ENCODE data around the gene PRKD3.

Gene PRKD3

DNA sequence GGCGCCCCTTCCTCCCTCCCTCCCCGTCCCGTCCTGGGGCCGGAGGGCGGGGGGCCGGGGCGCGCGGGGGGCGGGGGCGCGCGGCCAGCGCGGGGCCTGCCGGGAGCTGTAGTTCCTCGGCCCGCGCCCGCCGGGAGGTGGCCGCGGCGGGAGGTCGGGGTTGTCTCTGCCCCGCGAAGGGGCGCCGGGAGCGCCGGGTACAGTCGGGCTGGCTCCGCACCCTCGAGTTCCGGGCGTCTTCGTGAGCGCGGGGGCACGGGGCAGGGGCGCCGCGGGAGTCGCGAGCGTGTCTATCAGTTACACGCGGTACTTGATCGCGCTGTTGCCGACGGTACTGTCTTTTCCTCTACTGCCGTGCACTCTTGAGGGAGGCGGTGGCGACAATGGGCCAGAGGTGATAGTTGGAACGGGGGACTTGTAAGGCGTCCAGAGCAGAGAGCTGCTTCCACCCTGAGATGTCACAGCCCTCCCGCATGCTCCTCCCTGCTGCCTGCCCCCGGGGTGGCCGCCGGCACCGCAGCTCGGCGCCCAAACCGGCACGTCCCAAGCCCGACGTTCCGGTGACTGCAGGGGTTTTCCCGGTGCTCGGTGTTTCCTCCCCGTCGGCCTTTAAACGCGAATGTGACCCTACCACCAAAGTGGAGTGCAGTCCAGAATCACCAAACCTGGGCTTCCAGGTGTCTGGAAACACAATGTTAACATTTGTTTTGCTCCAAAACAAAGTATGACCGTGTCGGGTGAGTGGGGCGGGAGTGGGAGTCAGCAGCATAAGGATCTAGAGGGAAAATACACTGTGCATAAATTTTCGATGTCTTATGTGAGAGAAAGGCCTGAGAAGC lies at the start of gene PRKD3:
Gene PRKD3, minus strand, starts transcription at position 48 of the 839 bp plus-strand sequence. CDS start 8,309 bp downstream, outside the sequence.
- TF ChIP-seq, protein P1, sequence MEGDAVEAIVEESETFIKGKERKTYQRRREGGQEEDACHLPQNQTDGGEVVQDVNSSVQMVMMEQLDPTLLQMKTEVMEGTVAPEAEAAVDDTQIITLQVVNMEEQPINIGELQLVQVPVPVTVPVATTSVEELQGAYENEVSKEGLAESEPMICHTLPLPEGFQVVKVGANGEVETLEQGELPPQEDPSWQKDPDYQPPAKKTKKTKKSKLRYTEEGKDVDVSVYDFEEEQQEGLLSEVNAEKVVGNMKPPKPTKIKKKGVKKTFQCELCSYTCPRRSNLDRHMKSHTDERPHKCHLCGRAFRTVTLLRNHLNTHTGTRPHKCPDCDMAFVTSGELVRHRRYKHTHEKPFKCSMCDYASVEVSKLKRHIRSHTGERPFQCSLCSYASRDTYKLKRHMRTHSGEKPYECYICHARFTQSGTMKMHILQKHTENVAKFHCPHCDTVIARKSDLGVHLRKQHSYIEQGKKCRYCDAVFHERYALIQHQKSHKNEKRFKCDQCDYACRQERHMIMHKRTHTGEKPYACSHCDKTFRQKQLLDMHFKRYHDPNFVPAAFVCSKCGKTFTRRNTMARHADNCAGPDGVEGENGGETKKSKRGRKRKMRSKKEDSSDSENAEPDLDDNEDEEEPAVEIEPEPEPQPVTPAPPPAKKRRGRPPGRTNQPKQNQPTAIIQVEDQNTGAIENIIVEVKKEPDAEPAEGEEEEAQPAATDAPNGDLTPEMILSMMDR (IDR thresholded peaks at IDR 0.05; ENCODE audit: poor library complexity, severe bottlenecking): peak; percentile 9
- peaks cover 21% of the 10 kb centered on the region for H3K4me1 ChIP-seq (ENCODE audit: insufficient read depth, poor library complexity, severe bottlenecking)
- peaks cover 13% of the 10 kb centered on the region; the same call in 1 of the 2 replicates for H3K36me3 ChIP-seq (ENCODE audit: low read depth)
- DNase-seq (ENCODE audit: low spot score) (no peak), ATAC-seq (ENCODE audit: low read depth) (peak; percentile 70)
- no peaks in the 10 kb centered on the region for H3K27me3 ChIP-seq (ENCODE audit: insufficient read depth, poor library complexity, severe bottlenecking)
- H3K9me3 ChIP-seq (ENCODE audit: severe bottlenecking): no peaks in the 10 kb centered on the region
- peak within 1 kb of the TSS; percentile 54 for H3K4me3 ChIP-seq (ENCODE audit: severe bottlenecking)
- peak within 1 kb of the TSS; percentile 52 for H3K27ac ChIP-seq (ENCODE audit: poor library complexity, severe bottlenecking)

DNA sequence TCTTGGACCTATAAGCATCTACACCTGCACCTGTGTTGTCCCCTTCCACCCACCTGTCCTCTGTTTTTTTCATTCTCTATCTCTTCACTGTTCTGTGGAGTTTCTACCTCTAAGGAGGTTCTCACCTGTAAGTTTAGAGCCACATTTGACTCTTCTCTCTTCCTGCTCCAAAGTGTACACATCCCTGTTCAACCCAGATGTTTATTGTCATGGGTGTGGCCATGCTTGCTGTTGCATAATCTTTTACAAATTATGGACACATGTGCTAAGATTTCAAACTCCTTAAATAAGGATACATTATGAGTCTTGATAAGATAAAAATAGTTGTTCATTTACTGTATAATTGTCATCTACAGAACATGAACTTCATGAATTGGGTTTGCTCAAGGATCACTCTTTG lies 47.4 kb upstream of the PRKD3 start:
- peaks cover 6% of the 10 kb centered on the region for H3K4me1 ChIP-seq (ENCODE audit: insufficient read depth, poor library complexity, severe bottlenecking)
- DNase-seq (ENCODE audit: low spot score) (no peak), ATAC-seq (ENCODE audit: low read depth) (no peak)
- no peaks in the 10 kb centered on the region for H3K27me3 ChIP-seq (ENCODE audit: insufficient read depth, poor library complexity, severe bottlenecking)
- no peaks in the 10 kb centered on the region for H3K36me3 ChIP-seq (ENCODE audit: low read depth)
- no peak overlapping the region for H3K27ac ChIP-seq (ENCODE audit: poor library complexity, severe bottlenecking)
- no peak overlapping the region for H3K4me3 ChIP-seq (ENCODE audit: severe bottlenecking)
- TF ChIP-seq, protein P1 (IDR thresholded peaks at IDR 0.05; ENCODE audit: poor library complexity, severe bottlenecking): no peak
- no peaks in the 10 kb centered on the region for H3K9me3 ChIP-seq (ENCODE audit: severe bottlenecking)

DNA sequence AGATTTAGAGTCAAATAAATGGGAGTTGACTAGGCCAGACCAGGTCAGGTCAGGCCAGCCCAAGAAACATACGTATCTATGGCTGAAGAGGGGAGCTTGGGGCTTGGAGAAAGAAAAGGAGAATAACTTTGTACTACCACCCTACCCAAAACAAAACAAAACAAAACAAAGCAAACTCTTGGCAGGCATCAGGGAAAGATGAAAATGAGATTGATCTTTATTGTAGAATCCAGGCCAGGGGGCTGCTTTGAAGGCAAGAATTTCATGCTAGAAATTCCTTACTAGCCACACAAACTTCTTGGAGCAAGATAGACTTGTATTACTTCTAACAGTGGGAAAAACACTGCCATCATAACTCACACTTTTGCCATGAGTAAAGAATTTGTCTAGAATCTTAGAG lies 46.0 kb upstream of the PRKD3 start:
- TF ChIP-seq, protein P1 (IDR thresholded peaks at IDR 0.05; ENCODE audit: poor library complexity, severe bottlenecking): no peak
- DNase-seq (ENCODE audit: low spot score): no peak
- Histone ChIP-seq H3K9me3 (ENCODE audit: severe bottlenecking) (no peaks in the 10 kb centered on the region), H3K4me1 (ENCODE audit: insufficient read depth, poor library complexity, severe bottlenecking) (no peaks in the 10 kb centered on the region), H3K4me3 (ENCODE audit: severe bottlenecking) (no peak overlapping the region), H3K27me3 (ENCODE audit: insufficient read depth, poor library complexity, severe bottlenecking) (no peaks in the 10 kb centered on the region), H3K36me3 (ENCODE audit: low read depth) (no peaks in the 10 kb centered on the region), H3K27ac (ENCODE audit: poor library complexity, severe bottlenecking) (no peak overlapping the region)
- ATAC-seq (ENCODE audit: low read depth): no peak

DNA sequence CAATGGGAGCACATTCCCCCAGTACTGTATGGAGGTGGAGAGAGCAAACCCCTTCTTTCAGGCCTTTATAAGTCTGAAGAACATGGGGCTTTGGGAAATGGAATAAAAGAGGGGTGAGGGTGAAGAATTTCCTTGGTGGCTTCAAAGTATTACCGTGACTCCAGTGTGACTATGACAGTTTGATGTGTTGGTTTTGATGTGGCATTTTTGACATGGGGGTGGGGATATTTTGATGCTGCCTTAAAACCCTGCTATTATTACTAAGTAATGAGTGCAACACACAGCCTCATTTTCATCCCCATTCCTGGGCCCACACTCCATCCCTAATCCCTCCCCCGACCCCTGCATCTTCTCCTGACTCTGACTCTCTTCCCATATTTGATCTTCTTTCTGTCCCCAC lies 43.4 kb upstream of the PRKD3 start:
- Histone ChIP-seq H3K9me3 (ENCODE audit: severe bottlenecking) (no peaks in the 10 kb centered on the region), H3K4me1 (ENCODE audit: insufficient read depth, poor library complexity, severe bottlenecking) (no peaks in the 10 kb centered on the region), H3K27me3 (ENCODE audit: insufficient read depth, poor library complexity, severe bottlenecking) (no peaks in the 10 kb centered on the region), H3K4me3 (ENCODE audit: severe bottlenecking) (no peak overlapping the region), H3K36me3 (ENCODE audit: low read depth) (no peaks in the 10 kb centered on the region), H3K27ac (ENCODE audit: poor library complexity, severe bottlenecking) (no peak overlapping the region)
- TF ChIP-seq, protein P1 (IDR thresholded peaks at IDR 0.05; ENCODE audit: poor library complexity, severe bottlenecking): no peak
- no peak for DNase-seq (ENCODE audit: low spot score)
- no peak for ATAC-seq (ENCODE audit: low read depth)

DNA sequence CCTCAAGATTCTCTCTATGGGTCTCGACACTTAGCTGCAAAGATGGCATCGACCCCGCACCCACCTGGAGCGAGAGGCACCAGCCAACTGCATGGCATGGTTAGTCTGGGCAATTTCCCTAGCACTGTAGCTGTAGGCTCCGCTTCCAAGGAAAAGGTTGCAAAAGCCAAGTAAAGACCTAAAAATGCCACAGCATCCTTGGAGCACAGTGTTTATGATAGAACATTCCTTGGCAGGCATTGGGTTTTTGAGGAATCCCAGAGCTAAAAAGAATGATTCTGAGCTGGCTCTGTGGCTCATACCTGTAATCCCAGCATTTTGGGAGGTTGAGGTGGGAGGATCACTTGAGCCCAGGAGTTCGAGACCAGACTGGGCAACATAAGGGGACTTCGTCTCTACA lies 42.7 kb upstream of the PRKD3 start:
- H3K36me3 ChIP-seq (ENCODE audit: low read depth): no peaks in the 10 kb centered on the region
- H3K27ac ChIP-seq (ENCODE audit: poor library complexity, severe bottlenecking): no peak overlapping the region
- ATAC-seq (ENCODE audit: low read depth): no peak
- no peaks in the 10 kb centered on the region for H3K4me1 ChIP-seq (ENCODE audit: insufficient read depth, poor library complexity, severe bottlenecking)
- H3K9me3 ChIP-seq (ENCODE audit: severe bottlenecking): no peaks in the 10 kb centered on the region
- H3K4me3 ChIP-seq (ENCODE audit: severe bottlenecking): no peak overlapping the region
- TF ChIP-seq, protein P1 (IDR thresholded peaks at IDR 0.05; ENCODE audit: poor library complexity, severe bottlenecking): no peak
- no peak for DNase-seq (ENCODE audit: low spot score)
- H3K27me3 ChIP-seq (ENCODE audit: insufficient read depth, poor library complexity, severe bottlenecking): no peaks in the 10 kb centered on the region

Data from RWPE2 (cell line).